SK-N-SH (cell line): ENCODE results near the gene THSD4. TPM values are rescaled to one million over a fixed set of nuclear protein-coding genes. Genes with fewer than 3 reads are reported as not detected.

Source experiments
- CTCF ChIA-PET: fragments of 300-600, 350-600 bp; formaldehyde crosslinking; extraction: SDS; loops from one replicate; lab custom pipeline; 2021; lab: Yijun Ruan, JAX
- POLR2A ChIA-PET: fragments of 350-600 bp; sonication (Branson Sonifier 250); formaldehyde crosslinking; extraction: SDS; loops from one replicate; lab custom pipeline; 2020; ENCODE audit warnings: antibody characterized with exemption, inconsistent platforms; lab: Yijun Ruan, JAX
- DNase-seq: peaks from one replicate; pipeline ENCODE4 v3.0.0; 2012
- H2AFZ ChIP-seq: fragments of 200-600 bp; sonication (generic); 2 replicates; pipeline ENCODE4 v1.8.1; 2016; ENCODE audit warnings: antibody characterized with exemption, mild to moderate bottlenecking, low read depth
- H3F3A ChIP-seq: fragments of 200-600 bp; sonication (generic); replicated peaks from 2 replicates; pipeline ENCODE3; 2016; ENCODE audit warnings: antibody characterized with exemption, mild to moderate bottlenecking; ENCODE audit not compliant: insufficient read depth
- H3K27ac ChIP-seq, 2 experiments: fragments of 200-500 bp in 1 of 2; fragments of 200-600 bp in 1 of 2; sonication (Bioruptor generic) in 1 of 2; sonication (generic), shearing (Covaris generic) in 1 of 2; 2 replicates each; pipeline versions ENCODE4 v1.5.1 to v1.6.1; 2014 to 2016; ENCODE audit warnings: low read depth in 2 of 2, inconsistent platforms in 1 of 2, low read length in 1 of 2, mild to moderate bottlenecking in 1 of 2, mixed read lengths in 1 of 2
- H3K27me3 ChIP-seq: fragments of 200-600 bp; sonication (generic), shearing (Covaris generic); 2 replicates; pipeline ENCODE4 v1.6.1; 2016; ENCODE audit warnings: mixed run types; ENCODE audit not compliant: insufficient read depth
- H3K36me3 ChIP-seq, 2 experiments: fragments of 200-500 bp in 1 of 2; fragments of 200-600 bp in 1 of 2; sonication (Bioruptor generic) in 1 of 2; sonication (generic) in 1 of 2; replicated peaks in 1 of 2; 2 replicates each; pipeline versions ENCODE3 to v1.5.1; 2014 to 2016; ENCODE audit warnings: low read length in 1 of 2, mild to moderate bottlenecking in 1 of 2; ENCODE audit not compliant: insufficient read depth in 2 of 2, control insufficient read depth in 1 of 2
- H3K4me1 ChIP-seq, 2 experiments: fragments of 200-500 bp in 1 of 2; fragments of 200-600 bp in 1 of 2; sonication (Bioruptor generic) in 1 of 2; sonication (generic), shearing (Covaris generic) in 1 of 2; 2 replicates each; pipeline versions ENCODE4 v1.5.1 to v1.6.1; 2014 to 2016; ENCODE audit warnings: low read depth in 1 of 2, low read length in 1 of 2, mixed run types in 1 of 2; ENCODE audit not compliant: insufficient read depth in 2 of 2, control insufficient read depth in 1 of 2
- H3K4me2 ChIP-seq: fragments of 200-600 bp; sonication (generic), shearing (Covaris generic); 2 replicates; pipeline ENCODE4 v1.6.1; 2017; ENCODE audit warnings: mixed run types
- H3K4me3 ChIP-seq, 2 experiments: fragments of 200-500 bp in 1 of 2; fragments of 200-600 bp in 1 of 2; sonication (Bioruptor generic) in 1 of 2; sonication (generic), shearing (Covaris generic) in 1 of 2; 2 replicates each; pipeline versions ENCODE4 v1.5.1 to v1.8.1; 2014 to 2016; ENCODE audit warnings: low read depth in 2 of 2, inconsistent platforms in 1 of 2, low read length in 1 of 2, mild to moderate bottlenecking in 1 of 2, mixed read lengths in 1 of 2, moderate library complexity in 1 of 2
- H3K79me2 ChIP-seq: fragments of 200-600 bp; sonication (generic); 2 replicates; pipeline ENCODE4 v1.8.1; 2017; ENCODE audit warnings: mild to moderate bottlenecking; ENCODE audit not compliant: insufficient read depth
- H3K9ac ChIP-seq: fragments of 200-600 bp; sonication (generic); 2 replicates; pipeline ENCODE4 v1.6.1; 2017; ENCODE audit warnings: mixed run types
- H3K9me2 ChIP-seq: fragments of 200-600 bp; sonication (generic); 2 replicates; pipeline ENCODE4 v1.6.1; 2017; ENCODE audit warnings: mixed run types
- H3K9me3 ChIP-seq: fragments of 200-600 bp; sonication (generic); 2 replicates; pipeline ENCODE4 v1.6.1; 2017; ENCODE audit warnings: mixed run types, mild to moderate bottlenecking, moderate library complexity
- H4K20me1 ChIP-seq: fragments of 200-600 bp; sonication (generic); 2 replicates; pipeline ENCODE4 v1.6.1; 2017; ENCODE audit warnings: mild to moderate bottlenecking, mixed run types; ENCODE audit not compliant: insufficient read depth
- CHD2 ChIP-seq: fragments of 150-350 bp; IDR thresholded peaks from 2 replicates; pipeline ENCODE4 v1.6.1; 2018; ENCODE audit warnings: low read length; ENCODE audit not compliant: partially characterized antibody
- MAX ChIP-seq: IDR thresholded peaks from 2 replicates; pipeline ENCODE4 v1.4.0; 2012; ENCODE audit warnings: low read depth
- MXI1 ChIP-seq: IDR thresholded peaks from 2 replicates; pipeline ENCODE4 v1.6.1; 2012; ENCODE audit warnings: mild to moderate bottlenecking, low read depth, low read length, improper control_type of control experiment
- NRF1 ChIP-seq: IDR thresholded peaks from 2 replicates; pipeline ENCODE4 v1.6.1; 2012; ENCODE audit warnings: low read depth, mild to moderate bottlenecking, low read length
- PBX3 ChIP-seq: IDR thresholded peaks from 2 replicates; pipeline ENCODE4; 2012
- RCOR1 ChIP-seq: fragments of 150-350 bp; IDR thresholded peaks from 2 replicates; pipeline ENCODE4 v1.6.1; 2017; ENCODE audit warnings: antibody characterized with exemption, low read length
- RFX5 ChIP-seq: IDR thresholded peaks from 2 replicates; pipeline ENCODE4 v1.6.1; 2012; ENCODE audit warnings: mild to moderate bottlenecking, improper control_type of control experiment, low read length
- RXRA ChIP-seq: IDR thresholded peaks from 2 replicates; pipeline ENCODE4 v1.4.0; 2012; ENCODE audit warnings: low read depth, mild to moderate bottlenecking, borderline replicate concordance
- TAF1 ChIP-seq: IDR thresholded peaks from 2 replicates; pipeline ENCODE4 v1.6.1; 2012; ENCODE audit warnings: low read depth, mild to moderate bottlenecking, low read length, moderate library complexity, borderline replicate concordance
- TCF12 ChIP-seq: IDR thresholded peaks from 2 replicates; pipeline ENCODE4 v1.4.0; 2012
- USF2 ChIP-seq: fragments of 150-350 bp; IDR thresholded peaks from 2 replicates; pipeline ENCODE4 v1.6.1; 2017; ENCODE audit warnings: antibody characterized with exemption, low read length, low read depth, borderline replicate concordance
- ZBTB33 ChIP-seq: IDR thresholded peaks from 2 replicates; pipeline ENCODE4 v1.4.0; 2012; ENCODE audit warnings: low read depth, borderline replicate concordance
- WGBS: methylation state at CpG from one replicate; pipeline ENCODE4 v1.1.6; 2017; ENCODE audit warnings: low lambda C conversion rate; 5-methylcytosine and 5-hydroxymethylcytosine counted together
- polyA plus RNA-seq, 3 experiments: library from polyadenylated mRNA; depleted of rRNA; stranded (reverse); fragments of >200 nt; gene quantifications; 2 replicates each; pipeline ENCODE4 v1.2.3, GENCODE V29; 2012

The THSD4 gene
- polyA plus RNA-seq, 1 of the 3 experiments (the other 2 are of a cell fraction): 79.1 TPM

- WGBS: 74% methylated on average over 3 of the region's 3 CpGs
- POLR2A ChIA-PET: no interaction called here
- H3K9ac ChIP-seq: no peak overlapping the region
- CTCF ChIA-PET: interaction anchor here (3.0 kb wide), 1 partner anchor 10 kb away, joined by 12 read pairs; no protein-coding TSS in a partner anchor
- H3F3A ChIP-seq: peaks cover 12% of the 10 kb centered on the region
- H3K79me2 ChIP-seq: no peaks in the 10 kb centered on the region
- H4K20me1 ChIP-seq: no peaks in the 10 kb centered on the region
- no peaks in the 10 kb centered on the region for H3K9me2 ChIP-seq
- peaks cover 3 to 7% of the 10 kb centered on the region in 2 experiments; a peak in 2 of 4 replicates for H3K4me1 ChIP-seq
- DNase-seq: no peak
- H3K27me3 ChIP-seq: no peaks in the 10 kb centered on the region
- no peak overlapping the region for H3K27ac ChIP-seq
- TF ChIP-seq RFX5 (no peak), MXI1 (no peak), USF2 (no peak), TCF12 (no peak), PBX3 (no peak), TAF1 (no peak), ZBTB33 (no peak), MAX (no peak)
- H3K4me3 ChIP-seq: no peak overlapping the region
- H2AFZ ChIP-seq: no peak overlapping the region
- H3K9me3 ChIP-seq: no peaks in the 10 kb centered on the region
- no peak overlapping the region for H3K4me2 ChIP-seq
- peaks cover 0 to 4% of the 10 kb centered on the region in 2 experiments for H3K36me3 ChIP-seq
These were observed 450.4 kb downstream of the THSD4 start for GRCh38 chr15:71565631-71566160.

GRCh38 chr15:71566226-71566625 lies 451.0 kb downstream of the THSD4 start:
- peaks cover 0 to 4% of the 10 kb centered on the region in 2 experiments for H3K36me3 ChIP-seq
- no peak for DNase-seq
- H3K4me3 ChIP-seq: no peak overlapping the region
- ChIA-PET CTCF (interaction anchor here (1.2 to 3.0 kb wide), 2 partner anchors 9 to 180 kb away, joined by 3 to 12 read pairs; no protein-coding TSS in a partner anchor), POLR2A (no interaction called here)
- peaks cover 3 to 7% of the 10 kb centered on the region in 2 experiments; a peak in 2 of 4 replicates for H3K4me1 ChIP-seq
- H3K9ac ChIP-seq: no peak overlapping the region
- TF ChIP-seq RFX5 (no peak), CHD2 (no peak), TCF12 (no peak), NRF1 (no peak), RXRA (no peak), RCOR1 (no peak)
- H3K79me2 ChIP-seq: no peaks in the 10 kb centered on the region
- H3K27me3 ChIP-seq: no peaks in the 10 kb centered on the region
- H2AFZ ChIP-seq: no peak overlapping the region
- H3K9me3 ChIP-seq: no peaks in the 10 kb centered on the region
- no peaks in the 10 kb centered on the region for H3K9me2 ChIP-seq
- no peak overlapping the region for H3K4me2 ChIP-seq
- peaks cover 11% of the 10 kb centered on the region for H3F3A ChIP-seq
- H3K27ac ChIP-seq: no peak overlapping the region
- 97% methylated on average over 3 of the region's 3 CpGs for WGBS
- no peaks in the 10 kb centered on the region for H4K20me1 ChIP-seq
